Adipose tissue (tissue), 3 donors: ENCODE data around the gene NDUFS7. TPM values are rescaled to one million over a fixed set of nuclear protein-coding genes. Genes with fewer than 3 reads are reported as not detected.
"Not testable (repeated sequence)": the region's sequence is repeated elsewhere in the genome, so short reads cannot be mapped to it uniquely, and the experiment has no call there.

Experiments used
- H3K27ac ChIP-seq: one replicate; pipeline ENCODE4 v1.5.1; 2013; ENCODE audit warnings: low read depth, low read length
- WGBS, 3 donors: extraction: QIAGEN DNeasy Blood & Tissue Kit; methylation state at CpG; one replicate each; pipeline ENCODE4 v1.1.7; 2013; 5-methylcytosine and 5-hydroxymethylcytosine counted together
- polyA plus RNA-seq, 3 donors: library from polyadenylated mRNA; stranded (reverse); fragments of 200-250 nt; gene quantifications; one replicate each; pipeline ENCODE4 v1.2.3, GENCODE V29; 2013
- donor health status: healthy with polysubstance abuse.
- donor health status: Bipolar disorder and iron deficiency.
- donor health status: healthy.

Gene NDUFS7
- polyA plus RNA-seq, 3 donors: 97.5 to 211 (median 110) TPM

DNA sequence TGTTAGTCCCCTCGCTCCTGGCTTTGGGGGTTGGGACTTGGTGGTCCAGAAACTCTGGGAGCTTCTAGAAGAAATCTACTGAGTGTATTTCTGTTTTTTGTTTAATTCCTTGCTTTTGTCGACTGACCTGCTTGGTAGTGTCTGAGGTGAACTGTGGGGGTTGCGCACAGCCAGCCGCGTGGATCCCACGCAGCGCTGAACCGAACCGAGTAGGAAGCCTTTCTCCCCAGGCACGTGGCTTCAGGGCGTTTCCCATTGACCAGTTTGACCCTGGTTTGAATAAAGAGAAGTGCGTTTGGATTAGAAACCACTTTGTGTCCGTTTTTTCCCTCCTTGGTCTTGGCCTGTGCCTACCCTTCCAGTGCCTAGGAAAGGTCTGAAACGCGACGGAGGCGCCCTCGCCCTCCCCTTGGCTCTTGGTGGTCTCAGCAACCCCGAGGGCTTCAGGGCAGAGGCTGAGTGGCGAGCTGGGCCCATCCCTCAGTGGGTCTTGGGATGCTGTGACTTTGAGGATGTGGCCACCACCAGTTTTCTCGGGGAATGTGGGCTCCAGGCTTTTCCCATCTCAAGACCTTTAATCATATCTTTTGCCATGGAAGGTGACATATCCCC lies 51.8 kb downstream of the NDUFS7 start:
- H3K27ac ChIP-seq: no peak overlapping the region
- WGBS, 3 donors: 81 to 88% (median 81%) methylated on average over 21 of the region's 21 CpGs

DNA sequence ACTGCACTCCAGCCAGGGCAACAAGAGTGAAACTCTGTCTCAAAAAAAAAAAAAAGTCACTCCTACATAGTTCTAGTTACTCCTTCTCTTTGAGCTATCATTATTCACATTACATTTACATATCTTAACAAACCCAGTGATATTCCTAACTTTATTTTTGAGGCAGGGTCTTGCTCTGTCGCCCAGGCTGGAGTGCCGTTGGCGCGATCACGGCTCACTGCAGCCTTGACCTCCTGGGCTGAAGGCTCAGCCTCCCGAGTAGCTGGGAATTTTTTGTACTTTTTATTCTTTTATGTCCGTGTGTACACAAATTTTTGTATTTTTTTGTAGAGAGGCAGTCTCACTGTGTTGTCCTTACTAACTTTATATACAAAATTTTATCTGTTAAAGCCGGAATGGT lies 53.9 kb downstream of the NDUFS7 start:
- WGBS, 3 donors: 40 to 61% (median 50%) methylated on average over 8 of the region's 8 CpGs
- no peak overlapping the region for H3K27ac ChIP-seq

DNA sequence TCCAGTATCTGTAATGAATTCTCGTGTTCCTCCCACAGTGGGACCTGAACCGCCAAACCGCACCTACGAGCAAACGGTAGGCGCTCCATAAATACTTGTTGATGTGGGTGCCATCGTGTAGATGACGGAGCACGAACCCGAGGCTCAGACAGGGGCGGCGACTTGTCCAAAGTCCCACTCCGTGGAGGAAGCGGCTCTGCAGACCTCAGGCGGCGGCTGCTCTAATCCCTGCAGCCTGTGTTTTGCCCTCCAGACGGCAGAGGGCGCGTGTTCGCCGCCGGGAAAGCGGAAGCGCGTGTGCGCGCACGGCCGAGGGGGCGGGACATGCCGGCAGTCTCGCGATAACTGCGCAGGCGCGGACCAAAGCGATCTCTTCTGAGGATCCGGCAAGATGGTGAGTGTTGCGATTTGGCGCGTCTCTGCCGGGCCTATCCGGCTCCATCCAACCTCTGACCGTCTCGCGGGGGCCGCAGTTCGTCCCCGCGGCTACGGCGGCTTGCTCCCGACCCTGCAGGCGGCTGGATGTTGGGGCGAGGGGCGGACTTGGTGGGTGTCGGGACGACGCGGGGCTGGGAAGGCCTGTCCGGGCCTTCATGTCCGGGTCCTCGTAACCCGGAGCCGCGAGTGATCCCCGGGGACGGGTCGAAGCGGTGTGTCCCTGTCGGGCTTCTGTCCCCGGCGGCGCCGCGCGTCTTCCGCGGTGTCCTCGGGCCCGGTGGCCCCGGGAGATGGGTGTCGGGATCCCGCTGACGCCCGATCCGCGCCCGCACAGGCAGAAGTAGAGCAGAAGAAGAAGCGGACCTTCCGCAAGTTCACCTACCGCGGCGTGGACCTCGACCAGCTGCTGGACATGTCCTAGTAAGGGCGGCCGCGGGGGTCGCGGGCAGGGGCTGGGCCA lies 54.6 kb downstream of the NDUFS7 start, which contains the start of gene RPS15:
Gene RPS15, plus strand, starts transcription at position 362 of the 898 bp plus-strand sequence. Its CDS starts 30 bp downstream, at position 392.
- WGBS, 3 donors: 1 to 2% (median 1%) methylated on average over 78 to 100 of the region's 100 CpGs

DNA sequence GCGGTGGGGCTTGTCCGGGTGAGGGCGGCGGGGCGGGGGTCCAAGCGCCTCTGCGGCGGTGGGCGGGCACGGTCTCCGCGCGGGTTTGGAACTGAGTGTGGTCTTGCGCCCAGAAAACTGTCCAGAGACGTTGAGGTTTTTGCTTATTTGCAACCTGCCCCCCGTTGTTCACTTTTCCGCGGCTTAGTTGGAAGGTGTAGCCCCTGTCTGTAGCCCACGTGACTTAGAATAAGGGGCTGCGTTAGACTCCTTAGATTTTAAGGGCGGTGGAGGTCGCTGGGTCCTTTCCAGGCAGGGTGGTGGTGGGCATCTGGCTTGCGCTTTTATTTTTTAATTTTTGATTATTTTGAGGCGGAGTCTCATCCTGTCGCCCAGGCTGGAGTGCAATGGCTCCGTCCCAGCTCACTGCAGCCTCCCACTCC lies 55.2 kb downstream of the NDUFS7 start:
- no peak overlapping the region for H3K27ac ChIP-seq
- 1% methylated on average over 26 of the region's 26 CpGs for WGBS, 3 donors

More for the DNA sequence above, 54.6 kb downstream of the NDUFS7 start, which contains the start of gene RPS15:
- peak within 1 kb of the TSS; percentile 80 for H3K27ac ChIP-seq

DNA sequence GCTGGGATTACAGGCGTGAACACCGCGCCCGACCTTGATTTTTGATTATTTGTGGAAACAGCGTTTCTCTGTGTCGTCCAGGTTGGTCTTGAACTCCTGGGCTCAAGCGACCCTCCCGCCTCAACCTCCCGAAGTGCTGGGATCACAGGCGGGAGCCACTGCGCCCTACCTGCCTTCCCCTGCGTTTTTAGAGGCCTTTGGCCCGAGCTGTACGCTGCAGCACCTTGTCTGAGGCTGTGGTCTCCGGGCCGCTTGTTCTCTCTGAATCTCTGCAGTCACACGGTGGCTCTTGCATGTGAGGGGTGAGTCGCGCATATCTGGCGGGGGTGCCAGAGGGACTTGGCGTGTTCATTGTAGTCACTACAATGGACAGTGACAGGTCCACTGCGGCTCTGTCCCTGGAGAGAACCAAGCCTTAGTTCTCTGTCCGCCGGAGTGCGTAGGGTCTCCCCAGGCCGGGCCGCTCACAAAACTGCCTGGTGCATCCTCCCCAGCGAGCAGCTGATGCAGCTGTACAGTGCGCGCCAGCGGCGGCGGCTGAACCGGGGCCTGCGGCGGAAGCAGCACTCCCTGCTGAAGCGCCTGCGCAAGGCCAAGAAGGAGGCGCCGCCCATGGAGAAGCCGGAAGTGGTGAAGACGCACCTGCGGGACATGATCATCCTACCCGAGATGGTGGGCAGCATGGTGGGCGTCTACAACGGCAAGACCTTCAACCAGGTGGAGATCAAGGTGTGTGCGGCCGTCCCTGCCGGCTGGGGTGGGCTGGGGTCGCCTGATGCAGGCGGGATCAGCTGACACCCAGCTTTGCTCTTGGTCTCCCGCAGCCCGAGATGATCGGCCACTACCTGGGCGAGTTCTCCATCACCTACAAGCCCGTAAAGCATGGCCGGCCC lies 56.1 kb downstream of the NDUFS7 start:
- 72 to 86% (median 82%) methylated on average over 50 to 57 of the region's 57 CpGs for WGBS, 3 donors
- H3K27ac ChIP-seq: not testable (repeated sequence)

DNA sequence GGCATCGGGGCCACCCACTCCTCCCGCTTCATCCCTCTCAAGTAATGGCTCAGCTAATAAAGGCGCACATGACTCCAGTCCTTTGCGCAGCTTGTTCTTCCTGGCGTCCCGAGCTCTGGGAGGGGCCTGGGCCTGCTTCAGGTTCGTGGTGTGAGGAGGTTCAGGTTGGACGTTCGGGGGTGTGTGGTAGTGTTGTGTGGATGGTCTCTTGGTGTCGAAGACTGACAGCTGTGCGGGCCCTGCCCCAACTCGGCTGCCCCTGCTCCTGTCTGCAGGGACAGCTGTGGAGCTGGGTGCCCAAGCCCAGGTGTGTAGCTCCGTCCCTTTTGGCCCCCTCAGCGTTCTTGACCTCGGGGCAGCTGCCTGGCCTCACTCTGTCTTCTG lies 56.7 kb downstream of the NDUFS7 start:
- WGBS, 3 donors: 82 to 91% (median 87%) methylated on average over 15 of the region's 15 CpGs

DNA sequence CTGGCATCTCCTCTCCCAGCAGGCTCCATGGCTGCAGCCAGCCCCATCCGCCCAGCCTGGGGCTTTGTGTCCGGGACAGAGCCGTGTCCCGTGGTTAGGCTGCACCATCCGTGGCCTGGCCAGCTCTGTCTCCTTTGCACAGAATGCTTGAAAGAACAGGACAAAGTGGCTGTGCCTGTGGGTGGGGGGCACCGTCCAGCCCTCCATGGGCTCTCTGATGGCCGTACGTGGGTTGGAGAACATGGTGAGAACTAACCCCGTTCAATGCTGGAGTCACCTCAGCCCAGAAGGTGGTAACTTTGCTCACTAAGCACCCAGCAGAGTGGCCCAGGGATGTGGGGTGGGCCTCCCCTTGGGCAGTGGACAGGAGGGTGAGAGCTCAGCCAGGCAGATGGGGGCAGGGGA lies 57.3 kb downstream of the NDUFS7 start:
- no peak overlapping the region for H3K27ac ChIP-seq
- WGBS, 3 donors: 89 to 94% (median 94%) methylated on average over 9 of the region's 9 CpGs

More for the DNA sequence above, 56.7 kb downstream of the NDUFS7 start:
- H3K27ac ChIP-seq: no peak overlapping the region

DNA sequence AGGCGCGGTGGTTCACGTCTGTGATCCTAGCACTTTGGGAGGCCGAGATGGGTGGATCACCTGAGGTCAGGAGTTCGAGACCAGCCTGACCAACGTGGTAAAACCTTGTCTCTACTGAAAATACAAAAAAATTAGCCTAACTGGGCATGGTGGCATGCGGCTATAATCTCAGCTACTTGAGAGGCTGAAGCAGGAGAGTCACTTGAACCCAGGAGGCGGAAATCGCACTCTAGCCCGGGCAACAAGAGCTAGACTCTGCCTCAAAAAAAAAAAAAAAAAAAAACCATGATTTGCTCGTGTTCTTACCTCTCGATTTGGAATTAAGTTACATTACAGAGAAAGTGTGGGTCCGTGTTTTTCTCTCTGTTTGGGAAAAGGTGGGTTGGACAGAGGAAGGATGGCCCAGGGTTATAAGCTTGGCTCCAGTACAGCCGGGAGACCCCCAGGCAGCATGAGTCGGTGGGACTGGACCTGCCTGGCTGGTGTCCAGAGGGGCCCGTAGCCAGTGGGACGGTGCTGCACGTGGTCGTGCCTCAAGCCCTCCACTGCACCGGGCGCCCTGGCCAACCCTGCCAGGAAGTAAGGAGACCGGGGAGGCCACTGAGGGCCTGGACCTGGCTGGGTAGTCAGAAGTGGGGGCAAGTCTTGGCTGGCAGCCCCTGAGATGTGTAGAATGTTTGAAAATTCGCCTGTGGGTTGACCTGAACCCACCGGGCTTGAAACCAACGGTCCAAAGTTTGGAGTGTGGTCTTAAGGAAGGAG lies 58.2 kb downstream of the NDUFS7 start:
- WGBS, 3 donors: 86 to 88% (median 86%) methylated on average over 25 of the region's 25 CpGs
- no peak overlapping the region for H3K27ac ChIP-seq

Other genes with a start within 250 kb of the NDUFS7 start
- 100 to 1,000 TPM in 1 of 3 donors, 10 to 100 TPM in 2; 22.0 to 155 (median 53.1) TPM for gene SBNO2, start 209.6 kb upstream of the NDUFS7 start, polyA plus RNA-seq
- gene STK11, start 178.1 kb upstream of the NDUFS7 start, polyA plus RNA-seq: 10 to 100 TPM; 24.5 to 42.9 (median 39.4) TPM
- 1 to 10 TPM in 2 of 3 donors, under 1 TPM in 1; 0.20 to 4.3 (median 2.0) TPM for gene CBARP, start 145.9 kb upstream of the NDUFS7 start, polyA plus RNA-seq
- gene ATP5F1D, start 142.2 kb upstream of the NDUFS7 start, polyA plus RNA-seq: 100 to 1,000 TPM; 217 to 303 (median 219) TPM
- gene MIDN, start 135.3 kb upstream of the NDUFS7 start, polyA plus RNA-seq: 10 to 100 TPM; 22.8 to 95.5 (median 75.0) TPM
- 100 to 1,000 TPM; 346 to 568 (median 388) TPM for gene CIRBP, start 114.6 kb upstream of the NDUFS7 start, polyA plus RNA-seq
- gene FAM174C, start 108.4 kb upstream of the NDUFS7 start, polyA plus RNA-seq: 10 to 100 TPM; 44.9 to 75.8 (median 55.0) TPM
- not detected for gene EFNA2, start 98.0 kb upstream of the NDUFS7 start, polyA plus RNA-seq
- gene GAMT, start 17.6 kb downstream of the NDUFS7 start, polyA plus RNA-seq: 10 to 100 TPM; 15.4 to 52.7 (median 17.7) TPM
- 10 to 100 TPM; 38.4 to 79.9 (median 70.1) TPM for gene DAZAP1, start 23.7 kb downstream of the NDUFS7 start, polyA plus RNA-seq
- 1,000 to 10,000 TPM; 2,434 to 3,362 (median 3,351) TPM for gene RPS15, start 54.5 kb downstream of the NDUFS7 start, polyA plus RNA-seq
- under 1 TPM in 2 of 3 donors, not detected in 1; 0.06 TPM for gene APC2, start 66.2 kb downstream of the NDUFS7 start, polyA plus RNA-seq
- 10 to 100 TPM; 16.5 to 28.6 (median 24.3) TPM for gene C19orf25, start 95.3 kb downstream of the NDUFS7 start, polyA plus RNA-seq
- 1 to 10 TPM; 1.2 to 3.5 (median 2.4) TPM for gene PCSK4, start 106.4 kb downstream of the NDUFS7 start, polyA plus RNA-seq
- gene REEP6, start 107.3 kb downstream of the NDUFS7 start, polyA plus RNA-seq: 10 to 100 TPM in 2 of 3 donors, 1 to 10 TPM in 1; 5.5 to 30.5 (median 12.5) TPM
- gene ADAMTSL5, start 129.1 kb downstream of the NDUFS7 start, polyA plus RNA-seq: under 1 TPM; 0.55 to 0.90 (median 0.89) TPM
- under 1 TPM in 1 of 3 donors, not detected in 2; 0.07 TPM for gene PLK5, start 140.2 kb downstream of the NDUFS7 start, polyA plus RNA-seq
- 1 to 10 TPM; 5.3 to 7.7 (median 6.7) TPM for gene MEX3D, start 184.4 kb downstream of the NDUFS7 start, polyA plus RNA-seq
- gene MBD3, start 209.0 kb downstream of the NDUFS7 start, polyA plus RNA-seq: 10 to 100 TPM; 29.2 to 87.3 (median 73.1) TPM
- 100 to 1,000 TPM in 2 of 3 donors, 10 to 100 TPM in 1; 64.5 to 179 (median 163) TPM for gene UQCR11, start 221.6 kb downstream of the NDUFS7 start, polyA plus RNA-seq